Large intestine (tissue), 3 donors: Measurements from ENCODE around the gene EEF2KMT. TPM values are rescaled to one million over a fixed set of nuclear protein-coding genes. Genes with fewer than 3 reads are reported as not detected.
"Not testable (repeated sequence)": the region's sequence is repeated elsewhere in the genome, so short reads cannot be mapped to it uniquely, and the experiment has no call there.

ENCODE experiments used
- DNase-seq, 2 donors: peaks; one replicate each; pipeline versions ENCODE4 v3.0.0 to v3.0.0-alpha.2; 2013
- H3K27ac ChIP-seq: one replicate; pipeline ENCODE4 v1.5.1; 2013; ENCODE audit warnings: low read length
- H3K27me3 ChIP-seq: 2 replicates; pipeline ENCODE4 v1.6.1; 2013; ENCODE audit warnings: low read length; ENCODE audit not compliant: control insufficient read depth, insufficient read depth
- H3K36me3 ChIP-seq: 2 replicates; pipeline ENCODE4 v1.6.1; 2013; ENCODE audit warnings: low read length; ENCODE audit not compliant: control insufficient read depth, insufficient read depth
- H3K4me1 ChIP-seq: one replicate; pipeline ENCODE4 v1.6.1; 2013; ENCODE audit warnings: low read length; ENCODE audit not compliant: control insufficient read depth, insufficient read depth
- H3K4me3 ChIP-seq: one replicate; pipeline ENCODE4 v1.5.1; 2013; ENCODE audit warnings: low read length
- H3K9me3 ChIP-seq: one replicate; pipeline ENCODE4 v1.6.1; 2013; ENCODE audit warnings: mild to moderate bottlenecking, low read depth, low read length, moderate library complexity; ENCODE audit not compliant: control insufficient read depth
- WGBS: methylation state at CpG from one replicate; pipeline ENCODE4 v1.1.5; 2013; ENCODE audit warnings: low lambda C conversion rate; ENCODE audit not compliant: insufficient coverage; 5-methylcytosine and 5-hydroxymethylcytosine counted together
- polyA plus RNA-seq: library from polyadenylated mRNA; unstranded; fragments of 120-200 nt; gene quantifications from one replicate; pipeline ENCODE4 v1.2.1, GENCODE V29; 2013

Gene EEF2KMT
- polyA plus RNA-seq, 1 donor = 9.4 TPM

GRCh38 chr16:5060073-5060641, 37.4 kb downstream of the EEF2KMT start:
- Histone ChIP-seq H3K4me1 (peaks cover 5% of the 10 kb centered on the region), H3K36me3 (no peaks in the 10 kb centered on the region), H3K4me3 (no peak overlapping the region), H3K27me3 (no peaks in the 10 kb centered on the region), H3K9me3 (no peaks in the 10 kb centered on the region), H3K27ac (no peak overlapping the region)
- no CpG with 5 or more reads among the region's 10 CpGs for WGBS
- DNase-seq = no peak

GRCh38 chr16:5059386-5060072, 38.1 kb downstream of the EEF2KMT start:
- no peak for DNase-seq
- H3K27ac ChIP-seq = no peak overlapping the region
- peaks cover 1% of the 10 kb centered on the region for H3K4me1 ChIP-seq
- no CpG with 5 or more reads among the region's 6 CpGs for WGBS
- no peaks in the 10 kb centered on the region for H3K9me3 ChIP-seq
- H3K4me3 ChIP-seq = no peak overlapping the region
- H3K36me3 ChIP-seq = no peaks in the 10 kb centered on the region
- no peaks in the 10 kb centered on the region for H3K27me3 ChIP-seq

- Histone ChIP-seq H3K9me3 (no peaks in the 10 kb centered on the region), H3K4me3 (no peak overlapping the region), H3K36me3 (no peaks in the 10 kb centered on the region), H3K4me1 (no peaks in the 10 kb centered on the region), H3K27ac (no peak overlapping the region), H3K27me3 (no peaks in the 10 kb centered on the region)
- DNase-seq = no peak
- WGBS = no CpG with 5 or more reads among the region's 7 CpGs
These were observed 39.1 kb downstream of the EEF2KMT start for GRCh38 chr16:5058476-5058875.

GRCh38 chr16:5056352-5056751, 41.2 kb downstream of the EEF2KMT start:
- Histone ChIP-seq H3K9me3 (no peaks in the 10 kb centered on the region), H3K36me3 (no peaks in the 10 kb centered on the region), H3K4me3 (no peak overlapping the region), H3K4me1 (no peaks in the 10 kb centered on the region), H3K27ac (no peak overlapping the region), H3K27me3 (no peaks in the 10 kb centered on the region)
- no CpG with 5 or more reads among the region's 11 CpGs for WGBS
- peak in 1 of 2 donors; percentile 26 for DNase-seq

- Histone ChIP-seq H3K4me1 (no peaks in the 10 kb centered on the region), H3K9me3 (no peaks in the 10 kb centered on the region), H3K36me3 (no peaks in the 10 kb centered on the region), H3K4me3 (no peak overlapping the region), H3K27ac (no peak overlapping the region), H3K27me3 (no peaks in the 10 kb centered on the region)
- no peak for DNase-seq
- no CpG with 5 or more reads among the region's 16 CpGs for WGBS
These were observed 42.4 kb downstream of the EEF2KMT start for GRCh38 chr16:5054876-5055865.

- no peaks in the 10 kb centered on the region for H3K4me1 ChIP-seq
- WGBS = no CpG with 5 or more reads among the region's 2 CpGs
- no peaks in the 10 kb centered on the region for H3K36me3 ChIP-seq
- no peak overlapping the region for H3K27ac ChIP-seq
- no peak for DNase-seq
- H3K4me3 ChIP-seq = no peak overlapping the region
- H3K27me3 ChIP-seq = no peaks in the 10 kb centered on the region
- no peaks in the 10 kb centered on the region for H3K9me3 ChIP-seq
These were observed 50.7 kb downstream of the EEF2KMT start for GRCh38 chr16:5046914-5047313.

GRCh38 chr16:5045499-5046115, 52.0 kb downstream of the EEF2KMT start:
- H3K4me1 ChIP-seq = no peaks in the 10 kb centered on the region
- H3K27ac ChIP-seq = no peak overlapping the region
- H3K27me3 ChIP-seq = no peaks in the 10 kb centered on the region
- H3K9me3 ChIP-seq = no peaks in the 10 kb centered on the region
- H3K36me3 ChIP-seq = no peaks in the 10 kb centered on the region
- DNase-seq = no peak
- WGBS = no CpG with 5 or more reads among the region's 10 CpGs
- H3K4me3 ChIP-seq = no peak overlapping the region

- H3K36me3 ChIP-seq, H3K9me3 ChIP-seq, H3K4me1 ChIP-seq, H3K27me3 ChIP-seq, H3K27ac ChIP-seq, DNase-seq, H3K4me3 ChIP-seq: not testable (repeated sequence)
- no CpG with 5 or more reads among the region's 11 CpGs for whole genome bisulfite sequencing
These were observed 53.0 kb downstream of the EEF2KMT start for GRCh38 chr16:5044581-5044980.

- H3K9me3 ChIP-seq = no peaks in the 10 kb centered on the region
- no peak overlapping the region for H3K4me3 ChIP-seq
- H3K27ac ChIP-seq = no peak overlapping the region
- no CpG with 5 or more reads among the region's 8 CpGs for WGBS
- no peak for DNase-seq
- H3K4me1 ChIP-seq = no peaks in the 10 kb centered on the region
- no peaks in the 10 kb centered on the region for H3K27me3 ChIP-seq
- no peaks in the 10 kb centered on the region for H3K36me3 ChIP-seq
These were observed 53.5 kb downstream of the EEF2KMT start for GRCh38 chr16:5044011-5044540.
